ENCODE results near the gene CTNNA2. TPM values are rescaled to one million over a fixed set of nuclear protein-coding genes. Genes with fewer than 3 reads are reported as not detected.

Gene CTNNA2
- total RNA-seq, 1 donor from 2014 or later: 43.5 TPM

DNA sequence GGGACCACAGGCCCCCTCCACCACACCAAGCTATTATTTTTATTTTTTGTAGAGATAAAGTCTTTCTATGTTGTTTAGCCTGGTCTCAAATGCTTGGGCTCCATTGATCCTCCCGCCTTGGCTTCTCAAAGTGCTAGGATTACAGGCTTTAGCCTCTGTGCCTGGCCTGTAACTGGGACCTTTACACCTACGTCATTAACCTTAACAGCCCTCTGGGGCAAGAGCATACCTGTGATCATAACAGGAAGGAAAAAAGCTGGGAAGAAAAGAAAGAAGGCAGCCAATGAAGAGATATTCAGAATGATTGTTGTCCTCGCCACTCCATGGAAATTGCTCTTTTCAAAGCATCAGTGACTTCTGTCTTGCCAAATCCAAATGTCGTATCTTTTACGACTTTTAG is 453.5 kb downstream of the CTNNA2 start:
- TF ChIP-seq EZH2phosphoT487 (IDR thresholded peaks at IDR 0.05): no peak
- TF ChIP-seq, protein P1, sequence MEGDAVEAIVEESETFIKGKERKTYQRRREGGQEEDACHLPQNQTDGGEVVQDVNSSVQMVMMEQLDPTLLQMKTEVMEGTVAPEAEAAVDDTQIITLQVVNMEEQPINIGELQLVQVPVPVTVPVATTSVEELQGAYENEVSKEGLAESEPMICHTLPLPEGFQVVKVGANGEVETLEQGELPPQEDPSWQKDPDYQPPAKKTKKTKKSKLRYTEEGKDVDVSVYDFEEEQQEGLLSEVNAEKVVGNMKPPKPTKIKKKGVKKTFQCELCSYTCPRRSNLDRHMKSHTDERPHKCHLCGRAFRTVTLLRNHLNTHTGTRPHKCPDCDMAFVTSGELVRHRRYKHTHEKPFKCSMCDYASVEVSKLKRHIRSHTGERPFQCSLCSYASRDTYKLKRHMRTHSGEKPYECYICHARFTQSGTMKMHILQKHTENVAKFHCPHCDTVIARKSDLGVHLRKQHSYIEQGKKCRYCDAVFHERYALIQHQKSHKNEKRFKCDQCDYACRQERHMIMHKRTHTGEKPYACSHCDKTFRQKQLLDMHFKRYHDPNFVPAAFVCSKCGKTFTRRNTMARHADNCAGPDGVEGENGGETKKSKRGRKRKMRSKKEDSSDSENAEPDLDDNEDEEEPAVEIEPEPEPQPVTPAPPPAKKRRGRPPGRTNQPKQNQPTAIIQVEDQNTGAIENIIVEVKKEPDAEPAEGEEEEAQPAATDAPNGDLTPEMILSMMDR (IDR thresholded peaks at IDR 0.05): no peak
- TF ChIP-seq EZH2 (IDR thresholded peaks at IDR 0.05): no peak
- Mint-ChIP-seq H3K4me1 (no peaks in the 10 kb centered on the region), H3K36me3 (peaks cover 8% of the 10 kb centered on the region), H3K27ac (no peak overlapping the region), H3K4me3 (no peak overlapping the region), H3K9me3 (peaks cover 3% of the 10 kb centered on the region), H3K27me3 (ENCODE audit: insufficient read depth, low read depth) (no peaks in the 10 kb centered on the region)
- DNase-seq (ENCODE audit: low spot score): no peak
- Histone ChIP-seq H3K4me3 (no peak overlapping the region), H3K27me3 (no peaks in the 10 kb centered on the region), H3K9ac (no peak overlapping the region), H3F3A (ENCODE audit: low read depth) (no peaks in the 10 kb centered on the region), H3K4me2 (no peak overlapping the region), H3K79me2 (ENCODE audit: low read depth) (no peaks in the 10 kb centered on the region), H3K27ac (no peak overlapping the region), H3K4me1 (no peaks in the 10 kb centered on the region), H2AFZ (replicated peaks) (no peak overlapping the region), H3K36me3 (no peaks in the 10 kb centered on the region), H3K9me3 (ENCODE audit: low read depth) (no peaks in the 10 kb centered on the region), H4K20me1 (ENCODE audit: low read depth) (no peaks in the 10 kb centered on the region)

DNA sequence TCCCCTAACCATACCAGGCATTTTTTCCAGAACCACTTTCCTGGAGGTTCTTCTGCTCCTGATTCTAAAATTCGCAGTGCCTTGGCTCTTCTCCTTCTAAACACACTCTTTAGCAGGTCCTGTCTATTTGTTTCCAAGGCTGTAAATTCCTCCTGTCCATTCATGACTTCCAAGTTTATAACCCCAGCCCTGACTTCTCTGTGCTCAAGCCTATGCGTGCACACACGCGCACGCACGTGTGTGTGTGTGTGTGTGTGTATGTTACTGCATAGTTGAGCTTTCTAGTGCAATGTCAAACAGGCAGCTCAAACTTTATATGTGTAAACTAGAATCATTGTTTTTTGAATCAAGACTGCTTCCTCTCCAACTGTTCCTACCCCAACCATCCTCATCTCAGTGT is 454.0 kb downstream of the CTNNA2 start:
- H3K27ac ChIP-seq: no peak overlapping the region
- H3K9ac ChIP-seq: no peak overlapping the region
- no peak overlapping the region for H2AFZ ChIP-seq (replicated peaks)
- no peak for DNase-seq (ENCODE audit: low spot score)
- H3K4me3 ChIP-seq: no peak overlapping the region
- no peaks in the 10 kb centered on the region for H3K79me2 ChIP-seq (ENCODE audit: low read depth)
- H3K4me1 Mint-ChIP-seq: no peaks in the 10 kb centered on the region
- no peaks in the 10 kb centered on the region for H3K9me3 ChIP-seq (ENCODE audit: low read depth)
- no peaks in the 10 kb centered on the region for H3K36me3 ChIP-seq
- H3K27me3 Mint-ChIP-seq (ENCODE audit: insufficient read depth, low read depth): no peaks in the 10 kb centered on the region
- H3K36me3 Mint-ChIP-seq: peaks cover 8% of the 10 kb centered on the region
- H3F3A ChIP-seq (ENCODE audit: low read depth): no peaks in the 10 kb centered on the region
- H3K4me2 ChIP-seq: no peak overlapping the region
- no peak overlapping the region for H3K27ac Mint-ChIP-seq
- H3K4me1 ChIP-seq: no peaks in the 10 kb centered on the region
- H4K20me1 ChIP-seq (ENCODE audit: low read depth): no peaks in the 10 kb centered on the region
- TF ChIP-seq, protein P1 (IDR thresholded peaks at IDR 0.05): no peak
- TF ChIP-seq EZH2 (IDR thresholded peaks at IDR 0.05) (no peak), EZH2phosphoT487 (IDR thresholded peaks at IDR 0.05) (no peak)
- no peak overlapping the region for H3K4me3 Mint-ChIP-seq
- H3K27me3 ChIP-seq: no peaks in the 10 kb centered on the region
- peaks cover 3% of the 10 kb centered on the region for H3K9me3 Mint-ChIP-seq

DNA sequence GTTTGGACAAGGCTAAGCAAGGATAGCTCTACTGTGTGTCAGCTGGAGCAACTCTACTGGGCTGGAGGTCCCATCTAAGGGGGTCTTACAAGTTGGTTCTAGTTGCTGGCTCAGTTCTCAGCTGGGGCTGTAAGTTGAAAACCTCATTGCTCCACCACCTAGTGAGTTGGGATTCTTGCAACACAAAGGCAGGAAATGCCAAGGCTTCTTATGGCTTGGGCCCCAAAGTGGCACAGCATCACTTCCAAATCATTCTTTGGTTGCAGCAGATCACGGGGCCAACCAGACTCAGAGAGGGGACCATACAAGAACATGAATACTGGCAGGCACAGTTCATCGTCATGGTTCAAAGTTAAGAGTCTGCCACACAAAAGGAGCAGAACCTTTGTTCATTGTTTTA is 459.0 kb downstream of the CTNNA2 start:
- no peak overlapping the region for H3K4me2 ChIP-seq
- Mint-ChIP-seq H3K4me1 (no peaks in the 10 kb centered on the region), H3K27me3 (ENCODE audit: insufficient read depth, low read depth) (no peaks in the 10 kb centered on the region)

More for the DNA sequence above, 459.0 kb downstream of the CTNNA2 start:
- peaks cover 8% of the 10 kb centered on the region for H3K4me1 ChIP-seq
- no peak overlapping the region for H3K4me3 ChIP-seq
- TF ChIP-seq EZH2 (IDR thresholded peaks at IDR 0.05): no peak
- TF ChIP-seq EZH2phosphoT487 (IDR thresholded peaks at IDR 0.05): no peak
- TF ChIP-seq, protein P1 (IDR thresholded peaks at IDR 0.05): no peak
- Mint-ChIP-seq H3K36me3 (no peaks in the 10 kb centered on the region), H3K9me3 (no peaks in the 10 kb centered on the region), H3K4me3 (no peak overlapping the region), H3K27ac (no peak overlapping the region)
- no peak for DNase-seq (ENCODE audit: low spot score)
- no peaks in the 10 kb centered on the region for H3K79me2 ChIP-seq (ENCODE audit: low read depth)
- no peaks in the 10 kb centered on the region for H3K27me3 ChIP-seq
- no peak overlapping the region for H3K9ac ChIP-seq
- H2AFZ ChIP-seq (replicated peaks): no peak overlapping the region
- H3F3A ChIP-seq (ENCODE audit: low read depth): no peaks in the 10 kb centered on the region
- no peaks in the 10 kb centered on the region for H4K20me1 ChIP-seq (ENCODE audit: low read depth)
- H3K9me3 ChIP-seq (ENCODE audit: low read depth): no peaks in the 10 kb centered on the region
- H3K36me3 ChIP-seq: no peaks in the 10 kb centered on the region
- no peak overlapping the region for H3K27ac ChIP-seq

Data from neural progenitor cell (in vitro differentiated cells).